CD14-positive monocyte (primary cell): ENCODE results near the gene TRIM25. TPM values are rescaled to one million over a fixed set of nuclear protein-coding genes. Genes with fewer than 3 reads are reported as not detected.
A peak's percentile ranks its signal among the peaks of the same experiment; 100 is the strongest.

Source experiments
- DNase-seq, 3 donors: peaks; one replicate each; pipeline ENCODE4 v3.0.0-alpha.2; 2011 to 2022
- H2AFZ ChIP-seq: 2 replicates; pipeline ENCODE4 v1.6.0; 2012; ENCODE audit warnings: mild to moderate bottlenecking, low read depth, low read length, inconsistent platforms; ENCODE audit not compliant: insufficient read depth, poor library complexity, severe bottlenecking
- H3K27ac ChIP-seq, 2 donors: 1 replicate in 1 of 2; 2 replicates in 1 of 2; pipeline ENCODE4 v1.5.1; 2012 to 2013; ENCODE audit warnings: low read length in 2 of 2, control low read depth in 1 of 2, inconsistent platforms in 1 of 2, low read depth in 1 of 2, mild to moderate bottlenecking in 1 of 2
- H3K27me3 ChIP-seq, 2 donors: one replicate each; pipeline versions ENCODE4 v1.6.0 to v1.6.1; 2011 to 2013; ENCODE audit warnings: low read length in 2 of 2; ENCODE audit not compliant: control insufficient read depth in 2 of 2, insufficient read depth in 2 of 2
- H3K36me3 ChIP-seq, 2 donors: replicated peaks in 1 of 2; 1 replicate in 1 of 2; 2 replicates in 1 of 2; pipeline versions ENCODE4 v1.5.1 to v1.6.1; 2012 to 2013; ENCODE audit warnings: low read length in 2 of 2, control low read depth in 1 of 2, inconsistent platforms in 1 of 2, mild to moderate bottlenecking in 1 of 2; ENCODE audit not compliant: insufficient read depth in 2 of 2, control insufficient read depth in 1 of 2
- H3K4me1 ChIP-seq, 2 donors: 1 replicate in 1 of 2; 2 replicates in 1 of 2; pipeline versions ENCODE4 v1.5.1 to v1.6.1; 2012 to 2013; ENCODE audit warnings: low read length in 2 of 2, control low read depth in 1 of 2, inconsistent platforms in 1 of 2, mild to moderate bottlenecking in 1 of 2, moderate library complexity in 1 of 2; ENCODE audit not compliant: insufficient read depth in 2 of 2, control insufficient read depth in 1 of 2
- H3K4me2 ChIP-seq: replicated peaks from 2 replicates; pipeline ENCODE3; 2012; ENCODE audit warnings: low read length, moderate library complexity, mild to moderate bottlenecking; ENCODE audit not compliant: poor library complexity, severe bottlenecking; ENCODE audit errors: extremely low read depth
- H3K4me3 ChIP-seq, 3 experiments: fragments of 200-600 bp in 1 of 3; sonication (generic) in 1 of 3; replicated peaks in 1 of 3; 1 replicate in 2 of 3; 2 replicates in 1 of 3; pipeline ENCODE4 v1.5.1; 2011 to 2013; ENCODE audit warnings: low read length in 3 of 3, mild to moderate bottlenecking in 3 of 3, control low read depth in 2 of 3, low read depth in 2 of 3, inconsistent platforms in 1 of 3, moderate library complexity in 1 of 3
- H3K79me2 ChIP-seq: 2 replicates; pipeline ENCODE4 v1.6.0; 2012; ENCODE audit warnings: mild to moderate bottlenecking, control low read depth, inconsistent platforms, low read length, moderate library complexity; ENCODE audit not compliant: insufficient read depth
- H3K9ac ChIP-seq: 2 replicates; pipeline ENCODE4 v1.6.0; 2017; ENCODE audit warnings: low read length, mild to moderate bottlenecking; ENCODE audit not compliant: insufficient read depth, poor library complexity, severe bottlenecking
- H3K9me3 ChIP-seq, 2 donors: replicated peaks in 1 of 2; 1 replicate in 1 of 2; 2 replicates in 1 of 2; pipeline versions ENCODE4 v1.5.1 to v1.6.1; 2012 to 2013; ENCODE audit warnings: low read length in 2 of 2, control low read depth in 1 of 2; ENCODE audit not compliant: control insufficient read depth in 1 of 2, insufficient read depth in 1 of 2
- H4K20me1 ChIP-seq: 2 replicates; pipeline ENCODE4 v1.6.0; 2012; ENCODE audit warnings: mild to moderate bottlenecking, low read length, control low read depth, moderate library complexity; ENCODE audit not compliant: insufficient read depth
- H3K27ac Mint-ChIP-seq, 7 donors: one replicate each; pipeline ENCODE4 v1.8.0; 2020; ENCODE audit warnings: mild to moderate bottlenecking in 7 of 7, mixed read lengths in 7 of 7, moderate library complexity in 6 of 7, inconsistent platforms in 2 of 7
- H3K27me3 Mint-ChIP-seq, 3 donors: one replicate each; pipeline ENCODE4 v1.8.0; 2021 to 2022; ENCODE audit warnings: low read depth in 3 of 3, mild to moderate bottlenecking in 3 of 3, mixed read lengths in 3 of 3, moderate library complexity in 3 of 3, inconsistent platforms in 1 of 3
- H3K36me3 Mint-ChIP-seq, 2 donors: one replicate each; pipeline ENCODE4 v1.8.0; 2020; ENCODE audit warnings: mixed read lengths in 2 of 2, inconsistent platforms in 1 of 2, mild to moderate bottlenecking in 1 of 2
- H3K4me1 Mint-ChIP-seq: one replicate; pipeline ENCODE4 v1.8.0; 2020; ENCODE audit warnings: mild to moderate bottlenecking, mixed read lengths
- H3K4me3 Mint-ChIP-seq, 2 donors: one replicate each; pipeline ENCODE4 v1.8.0; 2020; ENCODE audit warnings: mild to moderate bottlenecking in 2 of 2, mixed read lengths in 2 of 2, moderate library complexity in 1 of 2
- H3K9me3 Mint-ChIP-seq, 7 donors: one replicate each; pipeline ENCODE4 v1.8.0; 2020 to 2022; ENCODE audit warnings: mixed read lengths in 7 of 7, mild to moderate bottlenecking in 6 of 7, moderate library complexity in 6 of 7, inconsistent platforms in 2 of 7
- CTCF ChIP-seq: fragments of 200-600 bp; IDR thresholded peaks from one replicate; pipeline ENCODE4 v1.8.0; 2022; ENCODE audit warnings: antibody characterized with exemption, mild to moderate bottlenecking
- WGBS: methylation state at CpG from one replicate; pipeline ENCODE4 v1.1.5; 2013; ENCODE audit warnings: missing lambda C conversion rate; ENCODE audit not compliant: insufficient coverage; 5-methylcytosine and 5-hydroxymethylcytosine counted together
- intact Hi-C, 2 donors: fragments of 100-400 bp; cut with micrococcal nuclease; formaldehyde crosslinking; loops; one replicate each; pipeline versions ENCODE4 v1.15.0 to v1.15.1; 2023
- polyA plus RNA-seq, 3 donors: library from polyadenylated mRNA; depleted of rRNA in 1 of 3; unstranded in 2 of 3; stranded (reverse) in 1 of 3; fragments of 300-500 nt in 2 of 3; fragments of >200 nt in 1 of 3; fragmentation: Illumina TruSeq in 2 of 3; gene quantifications; 1 replicate in 2 of 3; 2 replicates in 1 of 3; pipeline ENCODE4 v1.2.3, GENCODE V29; 2012 to 2021

TRIM25 gene
- polyA plus RNA-seq, 3 donors, result 5.4 to 98.3 (median 11.2) TPM

GRCh38 chr17:56891751-56892150 lies 22.1 kb downstream of the TRIM25 start:
- Mint-ChIP-seq H3K36me3 (peaks cover 95 to 100% of the 10 kb centered on the region in 2 donors), H3K27ac (no peak overlapping the region), H3K27me3 (no peaks in the 10 kb centered on the region), H3K9me3 (peaks cover 12 to 35% (median 25%) of the 10 kb centered on the region in 7 donors), H3K4me3 (no peak overlapping the region), H3K4me1 (peaks cover 4% of the 10 kb centered on the region)
- no peak overlapping the region for H2AFZ ChIP-seq
- peaks cover 99% of the 10 kb centered on the region for H4K20me1 ChIP-seq
- no peak overlapping the region for H3K27ac ChIP-seq
- H3K9ac ChIP-seq, result no peak overlapping the region
- H3K36me3 ChIP-seq, result peaks cover 85 to 100% of the 10 kb centered on the region in 2 donors
- no peak overlapping the region for H3K4me2 ChIP-seq
- intact Hi-C loops, result loop anchor here in 1 of 2 donors (5.0 kb wide), 1 partner anchor 51 kb away; no protein-coding TSS in a partner anchor
- no peaks in the 10 kb centered on the region for H3K27me3 ChIP-seq
- 93% methylated on average over 16 of the region's 16 CpGs for WGBS
- peak; percentile 71 for TF ChIP-seq CTCF
- H3K4me3 ChIP-seq, result no peak overlapping the region
- no peaks in the 10 kb centered on the region for H3K4me1 ChIP-seq
- H3K79me2 ChIP-seq, result peaks cover 27% of the 10 kb centered on the region
- peaks cover 23 to 27% of the 10 kb centered on the region in 2 donors for H3K9me3 ChIP-seq
- DNase-seq, result peak in 1 of 3 donors; percentile 40

GRCh38 chr17:56890906-56891674 lies 22.8 kb downstream of the TRIM25 start:
- no peak for DNase-seq
- Histone ChIP-seq H2AFZ (no peak overlapping the region), H4K20me1 (peaks cover 99% of the 10 kb centered on the region), H3K4me3 (no peak overlapping the region), H3K27me3 (no peaks in the 10 kb centered on the region), H3K79me2 (peaks cover 21% of the 10 kb centered on the region), H3K4me2 (no peak overlapping the region), H3K9me3 (peaks cover 23 to 27% of the 10 kb centered on the region in 2 donors), H3K36me3 (peaks cover 84 to 100% of the 10 kb centered on the region in 2 donors), H3K4me1 (peaks cover 0 to 6% of the 10 kb centered on the region in 2 donors), H3K9ac (no peak overlapping the region), H3K27ac (peak overlapping the region in 1 of 2 donors; percentile 46)
- WGBS, result 100% methylated on average over 3 of the region's 7 CpGs
- TF ChIP-seq CTCF, result no peak
- H3K36me3 Mint-ChIP-seq, result peaks cover 98 to 100% of the 10 kb centered on the region in 2 donors
- no peak overlapping the region for H3K4me3 Mint-ChIP-seq
- intact Hi-C loops, result loop anchor here in 1 of 2 donors (5.0 kb wide), 1 partner anchor 51 kb away; no protein-coding TSS in a partner anchor
- peaks cover 11% of the 10 kb centered on the region for H3K4me1 Mint-ChIP-seq
- peak overlapping the region in 2 of 7 donors; percentile 46 to 51 for H3K27ac Mint-ChIP-seq
- peaks cover 12 to 35% (median 25%) of the 10 kb centered on the region in 7 donors for H3K9me3 Mint-ChIP-seq
- peaks cover 0 to 3% (median 0%) of the 10 kb centered on the region in 3 donors for H3K27me3 Mint-ChIP-seq
